HCT116 (cell line): Measurements from ENCODE around the gene FHIT. TPM values are rescaled to one million over a fixed set of nuclear protein-coding genes. Genes with fewer than 3 reads are reported as not detected.

ENCODE experiments used
- ATAC-seq: fragments of 200-7000 bp; cut with Tn5 transposase; 2 replicates; pipeline ENCODE4 v1.9.1; 2020; ENCODE audit warnings: mild to moderate bottlenecking, moderate library complexity
- BruUV-seq: library from RNA; stranded (reverse); fragments of 400-500 nt; replicated peaks from 2 replicates; lab custom pipeline; 2021; lab: Mats Ljungman, UMichigan
- CTCF ChIA-PET: fragments of 300-600 bp; sonication (Branson Sonifier 250); formaldehyde crosslinking; loops from one replicate; lab custom pipeline; 2021; ENCODE audit warnings: antibody characterized with exemption; lab: Charles Lee
- POLR2A ChIA-PET: fragments of 300-600, 350-600 bp; sonication (Branson Sonifier 250); formaldehyde crosslinking; loops from one replicate; lab custom pipeline; 2021; ENCODE audit warnings: antibody characterized with exemption; lab: Charles Lee
- RAD21 ChIA-PET, 2 experiments: fragments of 300-600 bp; sonication (Branson Sonifier 250); formaldehyde crosslinking; loops; one replicate each; lab custom pipeline; 2023; ENCODE audit warnings: low total read pairs in 2 of 2; ENCODE audit not compliant: uncharacterized antibody in 2 of 2, unreplicated experiment in 2 of 2, low non-redundant PET in 1 of 2; lab: Charles Lee
- DNase-seq: peaks from one replicate; pipeline ENCODE4 v3.0.0-alpha.2; 2010; ENCODE audit warnings: low read depth, low spot score
- H2AFZ ChIP-seq: fragments of 200-600 bp; shearing (Covaris generic), sonication (generic); 2 replicates; pipeline ENCODE4 v1.6.1; 2017; ENCODE audit warnings: low read depth, mixed run types, mixed read lengths, antibody characterized with exemption, low read length; ENCODE audit not compliant: poor library complexity, severe bottlenecking
- H3K27ac ChIP-seq: 2 replicates; pipeline ENCODE4 v1.5.1; 2012; ENCODE audit warnings: low read depth, low read length
- H3K27me3 ChIP-seq: fragments of 200-600 bp; sonication (generic); 2 replicates; pipeline ENCODE4 v1.6.1; 2016; ENCODE audit warnings: mixed run types, low read length, mixed read lengths; ENCODE audit not compliant: insufficient read depth
- H3K36me3 ChIP-seq, 2 experiments: fragments of 200-500 bp in 1 of 2; fragments of 200-600 bp in 1 of 2; sonication (Bioruptor generic) in 1 of 2; sonication (generic) in 1 of 2; 2 replicates each; pipeline versions ENCODE4 v1.5.1 to v1.6.1; 2014 to 2016; ENCODE audit warnings: low read length in 2 of 2, inconsistent platforms in 1 of 2, mixed read lengths in 1 of 2, mixed run types in 1 of 2; ENCODE audit not compliant: insufficient read depth in 2 of 2, control insufficient read depth in 1 of 2
- H3K4me1 ChIP-seq, 2 experiments: fragments of 200-600 bp in 1 of 2; sonication (generic) in 1 of 2; 2 replicates each; pipeline versions ENCODE4 v1.5.1 to v1.6.1; 2012 to 2017; ENCODE audit warnings: low read length in 2 of 2, inconsistent platforms in 1 of 2, mild to moderate bottlenecking in 1 of 2, mixed read lengths in 1 of 2, mixed run types in 1 of 2, moderate library complexity in 1 of 2; ENCODE audit not compliant: insufficient read depth in 2 of 2, control insufficient read depth in 1 of 2
- H3K4me2 ChIP-seq: fragments of 200-600 bp; sonication (generic); 2 replicates; pipeline ENCODE4 v1.6.1; 2017; ENCODE audit warnings: mixed run types, low read length, mixed read lengths
- H3K4me3 ChIP-seq, 2 experiments: fragments of 200-600 bp in 1 of 2; sonication (generic) in 1 of 2; replicated peaks in 1 of 2; 2 replicates each; pipeline ENCODE4 v1.5.1; 2011 to 2016; ENCODE audit warnings: low read length in 2 of 2, control low read depth in 1 of 2, low read depth in 1 of 2, mild to moderate bottlenecking in 1 of 2, mixed read lengths in 1 of 2, mixed run types in 1 of 2
- H3K79me2 ChIP-seq: fragments of 200-600 bp; sonication (generic); 2 replicates; pipeline ENCODE4 v1.6.1; 2017; ENCODE audit warnings: mild to moderate bottlenecking, mixed run types, low read length, moderate library complexity, mixed read lengths; ENCODE audit not compliant: insufficient read depth
- H3K9ac ChIP-seq: fragments of 200-600 bp; sonication (generic); 2 replicates; pipeline ENCODE4 v1.6.1; 2016; ENCODE audit warnings: low read length, mixed read lengths
- H3K9me2 ChIP-seq: fragments of 200-600 bp; sonication (generic), shearing (Covaris generic); 2 replicates; pipeline ENCODE4 v1.6.1; 2017; ENCODE audit warnings: mixed run types, mild to moderate bottlenecking, moderate library complexity; ENCODE audit not compliant: insufficient read depth
- H3K9me3 ChIP-seq, 2 experiments: fragments of 200-500 bp in 1 of 2; fragments of 200-600 bp in 1 of 2; sonication (Bioruptor generic) in 1 of 2; sonication (generic) in 1 of 2; 2 replicates each; pipeline ENCODE4 v1.6.1; 2014 to 2017; ENCODE audit warnings: low read length in 2 of 2, mixed read lengths in 2 of 2, inconsistent platforms in 1 of 2, low read depth in 1 of 2, mild to moderate bottlenecking in 1 of 2, mixed run types in 1 of 2, moderate library complexity in 1 of 2; ENCODE audit not compliant: control insufficient read depth in 1 of 2, insufficient read depth in 1 of 2
- H4K20me1 ChIP-seq: fragments of 200-600 bp; sonication (generic), shearing (Covaris generic); 2 replicates; pipeline ENCODE4 v1.6.1; 2017; ENCODE audit warnings: mixed run types, mild to moderate bottlenecking, moderate library complexity; ENCODE audit not compliant: insufficient read depth
- CBX3 ChIP-seq: IDR thresholded peaks from 2 replicates; pipeline ENCODE4 v1.6.1; 2012; ENCODE audit warnings: low read depth
- CEBPB ChIP-seq: IDR thresholded peaks from 2 replicates; pipeline ENCODE4 v1.6.1; 2012; ENCODE audit warnings: low read depth
- EGR1 ChIP-seq: IDR thresholded peaks from 2 replicates; pipeline ENCODE4 v1.6.1; 2012; ENCODE audit warnings: low read depth
- ELF1 ChIP-seq: IDR thresholded peaks from 2 replicates; pipeline ENCODE4 v1.6.1; 2012; ENCODE audit warnings: low read depth, borderline replicate concordance
- EZH2phosphoT487 ChIP-seq: fragments of 200-600 bp; IDR thresholded peaks from 2 replicates; pipeline ENCODE4 v1.6.1; 2018; ENCODE audit warnings: antibody characterized with exemption, borderline replicate concordance
- FOSL1 ChIP-seq: IDR thresholded peaks from 2 replicates; pipeline ENCODE4 v1.6.1; 2012; ENCODE audit warnings: low read depth
- JUND ChIP-seq: IDR thresholded peaks from 2 replicates; pipeline ENCODE4 v1.6.1; 2012
- RAD21 ChIP-seq: IDR thresholded peaks from 2 replicates; pipeline ENCODE4 v1.6.1; 2012; ENCODE audit warnings: low read depth, mild to moderate bottlenecking
- REST ChIP-seq: IDR thresholded peaks from 2 replicates; pipeline ENCODE4 v1.6.1; 2012; ENCODE audit warnings: low read depth
- SIN3A ChIP-seq: IDR thresholded peaks from 2 replicates; pipeline ENCODE4 v1.6.1; 2012; ENCODE audit warnings: low read depth
- SRF ChIP-seq: IDR thresholded peaks from 2 replicates; pipeline ENCODE4 v1.6.1; 2012; ENCODE audit warnings: low read depth
- TCF7L2 ChIP-seq: IDR thresholded peaks from 2 replicates; pipeline ENCODE4 v1.7.0; 2011; ENCODE audit warnings: borderline replicate concordance, inconsistent platforms; ENCODE audit not compliant: insufficient read depth, insufficient read length; ENCODE audit errors: extremely low read depth
- ZBTB33 ChIP-seq: IDR thresholded peaks from 2 replicates; pipeline ENCODE4 v1.6.1; 2011; ENCODE audit warnings: mild to moderate bottlenecking, low read length, moderate library complexity; ENCODE audit not compliant: insufficient replicate concordance; ENCODE audit errors: extremely low read depth
- ZFX ChIP-seq: fragments of 450-650 bp; IDR thresholded peaks from 2 replicates; pipeline ENCODE4 v1.6.1; 2017
- ZNF274 ChIP-seq: fragments of 200-500 bp; sonication (Bioruptor generic); IDR thresholded peaks from 2 replicates; pipeline ENCODE4 v1.6.1; 2014; ENCODE audit warnings: mild to moderate bottlenecking, low read depth, low read length, inconsistent platforms
- intact Hi-C: fragments of 100-400 bp; cut with micrococcal nuclease; formaldehyde crosslinking; loops from 2 replicates; pipeline ENCODE4 v1.10.0; 2022
- total RNA-seq: library from RNA; stranded (reverse); gene quantifications from one replicate; pipeline ENCODE4 v1.2.1, GENCODE V29; 2021; ENCODE audit not compliant: unreplicated experiment
- TF ChIP-seq, protein P1 (sequence below): IDR thresholded peaks from 2 replicates; pipeline ENCODE4 v1.6.1; 2012

Gene FHIT
- total RNA-seq, 1 experiment from 2014 or later, result 20.1 TPM

GRCh38 chr3:59992578-59992977 is 1258.7 kb downstream of the FHIT start:
- no peak for ATAC-seq
- Histone ChIP-seq H3K79me2 (no peaks in the 10 kb centered on the region), H4K20me1 (no peaks in the 10 kb centered on the region), H3K9me2 (no peaks in the 10 kb centered on the region), H3K9ac (no peak overlapping the region), H2AFZ (no peak overlapping the region), H3K9me3 (no peaks in the 10 kb centered on the region), H3K4me2 (no peak overlapping the region), H3K27me3 (0 out of 2 replicates have a peak, but pooled peaks cover 4% of the 10 kb centered on the region), H3K36me3 (no peaks in the 10 kb centered on the region), H3K27ac (no peak overlapping the region), H3K4me3 (no peak overlapping the region), H3K4me1 (no peaks in the 10 kb centered on the region)
- ChIA-PET POLR2A (no interaction called here), CTCF (no interaction called here), RAD21 (no interaction called here)
- no peak for DNase-seq
- BruUV-seq, result no TSS peak
- TF ChIP-seq ZBTB33 (no peak), ZNF274 (no peak), ZFX (no peak), FOSL1 (no peak), EZH2phosphoT487 (no peak)
- intact Hi-C loops, result no loop called here

- RAD21 ChIA-PET, result no interaction called here
- TF ChIP-seq SIN3A (no peak), EZH2phosphoT487 (no peak), SRF (no peak), ZNF274 (no peak), FOSL1 (no peak), ELF1 (no peak), REST (no peak), RAD21 (no peak), JUND (no peak), CBX3 (no peak), EGR1 (no peak), TCF7L2 (no peak), CEBPB (no peak)
- TF ChIP-seq, protein P1, sequence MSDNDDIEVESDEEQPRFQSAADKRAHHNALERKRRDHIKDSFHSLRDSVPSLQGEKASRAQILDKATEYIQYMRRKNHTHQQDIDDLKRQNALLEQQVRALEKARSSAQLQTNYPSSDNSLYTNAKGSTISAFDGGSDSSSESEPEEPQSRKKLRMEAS, result no peak
Observed at GRCh38 chr3:59990915-59991314, 1260.3 kb downstream of the FHIT start.

More at GRCh38 chr3:59990915-59991314, 1260.3 kb downstream of the FHIT start:
- Histone ChIP-seq H3K9me3 (no peaks in the 10 kb centered on the region), H3K36me3 (no peaks in the 10 kb centered on the region), H3K4me3 (no peak overlapping the region), H3K9ac (no peak overlapping the region), H3K4me2 (no peak overlapping the region), H4K20me1 (no peaks in the 10 kb centered on the region), H3K79me2 (no peaks in the 10 kb centered on the region), H3K27ac (no peak overlapping the region), H3K27me3 (no peaks in the 10 kb centered on the region), H3K4me1 (no peaks in the 10 kb centered on the region), H3K9me2 (no peaks in the 10 kb centered on the region), H2AFZ (no peak overlapping the region)
- POLR2A ChIA-PET, result no interaction called here
- intact Hi-C loops, result no loop called here
- ATAC-seq, result no peak
- no peak for DNase-seq
- CTCF ChIA-PET, result no interaction called here
- no TSS peak for BruUV-seq
